Stimulated activated CD4-positive, alpha-beta T cell treated with anti-CD3 and anti-CD28 coated beads, TNF-alpha, amount 100 ng/mL, for 48 hours (primary cell): Measurements from ENCODE around the gene STAM2.

Experiments
- DNase-seq, 3 donors: peaks; one replicate each; pipeline ENCODE4 v3.0.0-alpha.2; 2020; ENCODE audit warnings: low read depth in 3 of 3

Gene STAM2

DNA sequence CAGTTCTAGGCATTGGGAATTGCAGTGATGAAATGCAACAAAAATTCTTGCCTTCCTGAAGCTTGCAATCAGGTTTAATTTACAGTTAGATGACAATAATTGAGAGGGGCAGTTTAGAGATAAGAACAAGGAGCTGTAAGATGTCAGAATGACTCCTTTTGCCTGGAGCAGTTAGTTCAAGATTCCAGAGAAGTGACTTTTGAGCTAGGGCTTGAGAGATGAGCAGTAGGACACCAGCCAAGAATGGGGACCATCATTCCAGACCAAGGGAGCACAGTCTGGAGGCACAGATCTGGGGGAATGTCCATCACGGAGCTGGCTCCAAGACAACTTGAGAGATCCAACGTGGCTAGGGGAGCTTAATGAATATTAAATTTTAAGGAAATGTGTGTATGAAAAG is 103.6 kb downstream of the STAM2 start:
- no peak for DNase-seq

GRCh38 chr2:152071518-152071917 is 104.0 kb downstream of the STAM2 start:
- no peak for DNase-seq

GRCh38 chr2:152071092-152071491 is 104.5 kb downstream of the STAM2 start:
- no peak for DNase-seq

- no peak for DNase-seq
Observed at GRCh38 chr2:152068226-152068625, 107.3 kb downstream of the STAM2 start.

GRCh38 chr2:152067823-152068222 is 107.7 kb downstream of the STAM2 start:
- no peak for DNase-seq
